ENCODE results near the gene CBX2.

The CBX2 gene

GRCh38 chr17:79829457-79829856 lies 51.5 kb downstream of the CBX2 start:
- DNase-seq (ENCODE audit: low spot score), result no peak

DNA sequence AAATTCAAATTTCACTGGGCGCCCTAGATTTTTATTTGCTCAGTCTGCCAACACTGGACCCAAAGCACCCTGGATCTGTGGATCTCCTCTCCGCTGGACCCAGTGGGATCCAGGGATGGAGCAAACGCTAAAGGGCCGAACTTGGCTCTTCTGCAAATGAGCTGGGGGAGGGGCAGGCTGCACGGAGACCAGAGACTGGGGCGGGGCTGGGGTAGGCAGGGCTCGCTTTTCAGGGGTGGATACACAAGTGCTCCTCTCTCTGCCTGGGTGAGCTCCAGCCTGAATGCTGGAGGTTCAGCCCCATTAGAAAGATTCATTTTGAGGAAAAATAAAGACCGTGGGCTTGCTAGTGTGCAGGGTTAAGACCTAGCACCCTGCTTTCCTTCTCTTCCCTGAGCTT lies 52.4 kb downstream of the CBX2 start:
- no peak for DNase-seq (ENCODE audit: low spot score)

GRCh38 chr17:79830763-79831264 lies 52.9 kb downstream of the CBX2 start:
- no peak for DNase-seq (ENCODE audit: low spot score)

DNA sequence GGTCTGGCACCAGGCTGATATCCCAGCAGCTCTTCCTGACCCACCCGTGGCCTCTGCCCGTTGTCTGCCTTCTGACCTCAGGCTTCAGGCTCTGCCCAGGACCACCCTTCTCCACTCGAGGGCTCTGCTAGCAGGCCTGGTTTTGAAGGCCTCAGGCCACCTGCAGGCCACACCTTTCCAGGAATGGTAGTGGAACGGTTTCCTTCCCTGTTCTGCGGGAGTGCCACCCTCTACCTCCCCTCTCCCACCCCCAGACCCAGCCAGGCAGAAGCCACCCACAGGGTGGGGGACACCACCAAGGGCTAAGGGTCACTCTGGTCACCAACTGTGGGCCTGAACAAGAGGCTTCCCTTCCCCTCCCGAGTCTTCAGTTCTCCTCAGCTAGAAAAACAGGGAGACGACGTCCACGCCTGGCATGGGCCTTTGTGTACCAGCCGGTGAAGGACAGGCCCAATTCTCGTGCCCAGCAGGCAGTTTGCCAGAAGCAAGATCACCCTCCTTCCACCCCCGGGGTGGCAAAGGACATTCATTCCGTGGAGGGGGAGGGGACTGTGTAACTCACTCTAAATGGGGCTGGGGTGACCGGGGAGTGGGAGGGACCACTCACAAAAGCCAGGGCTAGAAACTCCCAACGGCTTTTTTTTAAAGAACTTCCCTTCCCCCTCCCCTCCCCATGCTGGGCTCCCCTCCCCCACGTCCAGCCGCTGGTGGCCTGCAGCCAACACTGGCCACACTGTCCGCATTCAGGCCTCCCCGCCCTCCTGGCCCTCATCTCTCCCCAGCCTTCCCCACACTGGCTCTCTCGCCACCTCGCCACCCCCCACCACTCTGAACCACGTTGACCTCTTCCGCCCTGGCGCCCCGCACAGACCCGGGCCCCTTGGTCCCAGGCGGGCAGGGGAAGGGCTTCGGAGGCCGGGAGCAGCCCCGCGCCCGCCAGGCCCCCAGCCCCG lies 53.6 kb downstream of the CBX2 start:
- no peak for DNase-seq (ENCODE audit: low spot score)

- no peak for DNase-seq (ENCODE audit: low spot score)
Measured at GRCh38 chr17:79832218-79833109, 54.5 kb downstream of the CBX2 start.

DNA sequence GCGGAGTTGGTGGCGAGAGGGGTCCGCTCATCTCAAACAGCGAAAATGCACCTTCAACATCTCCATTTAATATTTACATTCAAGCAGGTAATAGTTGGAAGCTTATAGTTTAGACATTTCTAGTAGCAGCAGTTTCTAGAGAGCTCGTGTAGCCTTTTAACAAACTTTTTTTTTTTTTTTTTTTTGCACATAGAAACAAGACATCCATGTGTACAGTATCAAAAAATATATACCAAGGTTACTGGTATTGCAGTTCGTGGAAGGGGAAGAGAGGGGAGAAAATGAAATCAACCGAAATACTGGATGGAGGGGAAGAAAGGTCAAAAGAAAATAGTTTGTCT lies 55.1 kb downstream of the CBX2 start:
- no peak for DNase-seq (ENCODE audit: low spot score)

DNA sequence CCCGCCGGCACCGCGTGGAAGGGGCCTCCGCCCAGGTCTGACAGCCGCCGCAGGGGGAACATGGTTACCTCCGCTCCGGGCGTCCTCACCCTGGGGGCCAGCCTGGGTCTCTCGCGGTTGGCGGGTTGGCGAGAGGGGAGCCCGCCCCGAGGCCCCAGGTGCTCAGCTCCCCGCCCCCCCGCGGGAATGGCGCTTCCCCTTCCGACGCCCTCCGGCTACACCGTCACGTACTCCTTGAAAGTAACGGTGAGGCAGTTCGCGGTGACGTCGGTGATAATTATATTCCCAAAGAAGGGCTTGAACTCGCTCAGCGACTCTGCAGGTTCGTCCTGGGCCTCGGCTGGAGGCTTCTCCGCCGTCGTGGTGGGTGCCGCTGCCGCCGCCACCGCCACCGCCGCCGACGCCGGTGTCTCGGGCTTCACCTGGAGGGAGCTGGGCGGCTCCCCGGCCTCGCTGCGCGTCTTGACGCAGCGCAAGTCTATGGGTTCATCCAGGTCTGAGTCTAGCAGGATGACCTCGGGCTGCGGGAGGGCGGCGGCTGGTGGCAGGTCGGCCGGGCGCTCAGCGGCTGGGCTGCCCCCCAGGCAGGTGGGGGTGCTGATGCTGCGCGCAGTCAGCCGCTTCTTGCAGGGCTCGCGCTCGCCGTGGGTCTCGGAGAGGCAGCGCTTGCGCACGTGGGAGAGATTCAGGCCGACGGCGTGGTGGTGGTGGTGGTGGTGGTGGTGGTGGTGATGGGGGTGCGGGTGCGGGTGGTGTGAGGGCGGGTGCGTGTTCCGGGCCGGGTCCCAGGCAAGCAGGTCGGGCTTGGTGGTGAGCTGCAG lies 56.0 kb downstream of the CBX2 start:
- no peak for DNase-seq (ENCODE audit: low spot score)

DNA sequence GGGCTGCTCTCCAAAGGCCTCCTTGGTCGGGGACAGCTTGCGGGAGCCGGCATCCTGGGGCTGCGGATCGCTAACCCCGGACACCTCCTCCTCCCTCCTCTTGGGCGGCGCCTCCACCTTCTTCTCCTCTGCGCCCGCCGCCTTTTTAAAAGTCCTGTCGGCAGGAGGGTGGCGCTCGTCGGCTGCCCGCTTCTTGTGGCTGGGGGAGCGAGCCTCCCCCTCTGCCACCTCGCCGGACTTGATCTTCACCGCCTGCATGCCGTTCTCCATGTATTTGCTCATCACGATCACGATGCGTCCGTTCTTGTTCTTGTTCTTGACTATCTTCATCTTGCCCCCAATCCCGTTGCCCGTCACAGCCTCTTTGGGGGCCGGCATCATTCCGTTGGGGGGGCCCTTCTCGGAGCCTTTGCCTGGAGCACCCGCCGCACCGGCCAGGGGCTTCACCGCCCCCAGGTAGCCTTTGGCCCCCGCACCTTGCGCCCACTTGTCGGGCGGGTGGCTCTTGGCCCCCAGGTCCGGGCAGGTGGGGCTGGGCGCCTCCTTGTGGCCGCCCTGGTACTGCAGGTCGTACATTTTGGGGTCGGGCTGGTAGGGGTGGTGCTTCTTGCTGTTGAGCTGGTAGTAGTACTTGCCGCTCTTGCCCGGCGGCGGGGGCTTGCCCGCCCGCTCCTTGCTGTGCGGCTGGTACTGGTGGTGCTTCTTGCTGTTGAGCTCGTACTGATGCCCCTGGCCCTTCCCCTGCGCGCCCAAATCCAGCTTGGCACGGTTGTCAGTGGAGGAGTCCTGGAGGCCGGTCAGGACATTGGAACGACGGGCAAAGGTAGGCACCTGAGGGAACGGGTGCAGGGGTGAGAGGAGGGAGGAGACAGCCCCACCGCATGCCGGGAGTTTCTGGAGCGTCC lies 56.9 kb downstream of the CBX2 start:
- DNase-seq (ENCODE audit: low spot score), result no peak

- no peak for DNase-seq (ENCODE audit: low spot score)
Measured at GRCh38 chr17:79835470-79835899, 57.5 kb downstream of the CBX2 start.

DNA sequence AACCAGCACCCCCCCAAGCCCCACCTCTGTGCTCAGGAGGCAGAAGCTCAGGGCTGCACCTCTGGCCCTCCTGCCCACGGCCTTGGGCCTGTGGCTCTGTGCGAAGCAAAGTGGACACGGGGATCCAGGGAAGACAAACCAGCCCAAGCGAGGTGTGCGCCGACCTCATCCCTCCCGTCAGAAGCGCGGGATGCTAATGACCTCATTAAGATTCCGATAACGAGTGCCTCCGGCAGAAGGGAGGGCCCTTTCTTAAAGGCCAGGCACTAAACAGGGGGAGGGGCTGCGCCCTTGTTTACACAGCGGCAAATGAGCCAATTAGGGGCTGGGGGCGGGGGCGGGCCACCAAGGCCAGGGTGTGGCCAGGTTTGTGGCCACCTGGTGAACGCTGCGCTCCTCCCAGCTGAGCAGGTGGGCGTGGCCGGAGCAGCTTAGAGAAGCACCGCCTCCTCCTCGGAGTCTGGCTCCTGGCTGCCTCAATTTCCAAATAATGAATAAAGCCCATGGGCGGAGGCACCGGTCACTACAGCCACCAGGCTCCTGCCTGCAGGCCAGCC lies 58.1 kb downstream of the CBX2 start:
- no peak for DNase-seq (ENCODE audit: low spot score)

DNA sequence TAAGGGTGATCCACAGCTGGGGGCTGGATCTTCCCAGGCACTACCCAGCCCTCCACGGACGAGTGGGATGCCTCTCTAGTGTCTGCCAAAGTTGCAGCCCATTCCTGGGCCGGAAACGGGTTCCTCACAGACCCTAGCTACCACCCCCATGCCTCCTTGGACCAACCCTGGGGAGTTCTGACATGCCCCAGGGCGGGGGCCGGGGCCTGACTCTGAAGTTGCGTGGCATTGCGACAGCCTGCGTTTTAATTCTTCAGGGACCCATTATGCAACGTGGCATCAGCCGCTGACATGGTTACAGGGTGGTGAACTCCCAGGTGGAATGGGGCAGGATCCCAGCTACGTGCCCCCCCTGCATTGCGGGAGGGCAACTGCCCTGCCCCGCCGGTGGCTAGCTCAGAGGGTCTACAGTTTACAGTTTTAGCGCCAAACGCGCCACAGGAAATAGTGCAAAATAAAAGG lies 58.6 kb downstream of the CBX2 start:
- no peak for DNase-seq (ENCODE audit: low spot score)

- peak; percentile 56 for DNase-seq (ENCODE audit: low spot score)
Measured at GRCh38 chr17:79836972-79837887, 59.3 kb downstream of the CBX2 start.

Measured in AG20443 (cell line).